IMR-90 (cell line): Measurements from ENCODE around the gene TNS2. TPM values are rescaled to one million over a fixed set of nuclear protein-coding genes. Genes with fewer than 3 reads are reported as not detected.

Experiments
- ATAC-seq: fragments of 200-7000 bp; cut with Tn5 transposase; 2 replicates; pipeline ENCODE4 v1.9.1; 2020; ENCODE audit warnings: low read depth, mild to moderate bottlenecking, moderate library complexity
- BruUV-seq: library from RNA; stranded (reverse); fragments of 400-500 nt; replicated peaks from 2 replicates; lab custom pipeline; 2021; lab: Mats Ljungman, UMichigan
- CTCF ChIA-PET: fragments of 300-600 bp; formaldehyde crosslinking; extraction: SDS; loops from one replicate; lab custom pipeline; 2021; ENCODE audit warnings: antibody characterized with exemption; lab: Yijun Ruan, JAX
- POLR2A ChIA-PET: fragments of 300-600 bp; sonication (Branson Sonifier 250); formaldehyde crosslinking; loops from one replicate; lab custom pipeline; 2022; ENCODE audit warnings: antibody characterized with exemption; ENCODE audit not compliant: unreplicated experiment; lab: Charles Lee
- DNase-seq: peaks from one replicate; pipeline ENCODE4 v3.0.0; 2013
- H2AFZ ChIP-seq: replicated peaks from 2 replicates; pipeline ENCODE3; 2013; ENCODE audit warnings: low read length, mild to moderate bottlenecking; ENCODE audit not compliant: poor library complexity
- H2AK5ac ChIP-seq: 2 replicates; pipeline ENCODE4 v1.6.1; 2013; ENCODE audit warnings: low read depth, low read length, inconsistent platforms
- H2AK9ac ChIP-seq: replicated peaks from 2 replicates; pipeline ENCODE3; 2013; ENCODE audit warnings: mild to moderate bottlenecking, low read depth, low read length, moderate library complexity; ENCODE audit not compliant: poor library complexity
- H2BK120ac ChIP-seq: 2 replicates; pipeline ENCODE4 v1.6.1; 2013; ENCODE audit warnings: low read depth, low read length, inconsistent platforms
- H2BK15ac ChIP-seq: 3 replicates; pipeline ENCODE4 v1.6.1; 2013; ENCODE audit warnings: low read depth, low read length, inconsistent platforms
- H2BK20ac ChIP-seq: 2 replicates; pipeline ENCODE4 v1.6.1; 2013; ENCODE audit warnings: low read depth, mild to moderate bottlenecking, inconsistent platforms, low read length, moderate library complexity
- H2BK5ac ChIP-seq: 2 replicates; pipeline ENCODE4 v1.6.1; 2013; ENCODE audit warnings: mild to moderate bottlenecking, low read depth, low read length, inconsistent platforms; ENCODE audit not compliant: poor library complexity, severe bottlenecking
- H3K14ac ChIP-seq: replicated peaks from 2 replicates; pipeline ENCODE4 v1.6.1; 2013; ENCODE audit warnings: low read depth, low read length, inconsistent platforms
- H3K18ac ChIP-seq: 2 replicates; pipeline ENCODE4 v1.6.1; 2013; ENCODE audit warnings: low read depth, low read length, control low read depth
- H3K23ac ChIP-seq: 2 replicates; pipeline ENCODE4 v1.6.1; 2013; ENCODE audit warnings: low read depth, low read length, inconsistent platforms
- H3K27ac ChIP-seq: 2 replicates; pipeline ENCODE4 v1.5.1; 2013; ENCODE audit warnings: mild to moderate bottlenecking, control low read depth, low read length; ENCODE audit not compliant: insufficient read depth
- H3K27me3 ChIP-seq: 2 replicates; pipeline ENCODE4 v1.6.1; 2013; ENCODE audit warnings: low read length; ENCODE audit not compliant: control insufficient read depth, insufficient read depth
- H3K36me3 ChIP-seq: 2 replicates; pipeline ENCODE4 v1.6.1; 2013; ENCODE audit warnings: low read length, mixed read lengths; ENCODE audit not compliant: control insufficient read depth, insufficient read depth
- H3K4ac ChIP-seq: 2 replicates; pipeline ENCODE4 v1.6.1; 2013; ENCODE audit warnings: low read depth, low read length, inconsistent platforms
- H3K4me1 ChIP-seq: 2 replicates; pipeline ENCODE4 v1.6.1; 2013; ENCODE audit warnings: low read length, mixed read lengths; ENCODE audit not compliant: control insufficient read depth, insufficient read depth
- H3K4me2 ChIP-seq: 2 replicates; pipeline ENCODE4 v1.6.1; 2013; ENCODE audit warnings: low read depth, mild to moderate bottlenecking, control low read depth, low read length, moderate library complexity
- H3K4me3 ChIP-seq: 2 replicates; pipeline ENCODE4 v1.5.1; 2013; ENCODE audit warnings: low read depth, mild to moderate bottlenecking, control low read depth, low read length, moderate library complexity; ENCODE audit not compliant: insufficient read depth
- H3K56ac ChIP-seq: 2 replicates; pipeline ENCODE4 v1.6.1; 2013; ENCODE audit warnings: low read length, inconsistent platforms; ENCODE audit not compliant: insufficient read depth; ENCODE audit errors: extremely low read depth
- H3K79me1 ChIP-seq, 2 experiments: 2 replicates each; pipeline ENCODE4 v1.6.1; 2013; ENCODE audit warnings: low read length in 2 of 2, inconsistent platforms in 1 of 2, low read depth in 1 of 2
- H3K9ac ChIP-seq: 2 replicates; pipeline ENCODE4 v1.6.1; 2013; ENCODE audit warnings: low read depth, low read length, control low read depth
- H3K9me1 ChIP-seq: 2 replicates; pipeline ENCODE4 v1.6.1; 2013; ENCODE audit warnings: low read length, inconsistent platforms; ENCODE audit not compliant: insufficient read depth
- H3K9me3 ChIP-seq: 2 replicates; pipeline ENCODE4 v1.6.1; 2013; ENCODE audit warnings: low read length; ENCODE audit not compliant: control insufficient read depth, insufficient read depth
- H4K20me1 ChIP-seq: 2 replicates; pipeline ENCODE4 v1.6.1; 2013; ENCODE audit warnings: low read length, inconsistent platforms; ENCODE audit not compliant: insufficient read depth
- H4K5ac ChIP-seq: 2 replicates; pipeline ENCODE4 v1.6.1; 2013; ENCODE audit warnings: mild to moderate bottlenecking, low read depth, low read length, control low read depth
- H4K8ac ChIP-seq, 2 experiments: 2 replicates each; pipeline ENCODE4 v1.6.1; 2013; ENCODE audit warnings: low read depth in 2 of 2, low read length in 2 of 2, control low read depth in 1 of 2, inconsistent platforms in 1 of 2
- H4K91ac ChIP-seq: 2 replicates; pipeline ENCODE4 v1.6.1; 2013; ENCODE audit warnings: low read depth, low read length, inconsistent platforms; ENCODE audit not compliant: insufficient read depth
- CEBPB ChIP-seq: IDR thresholded peaks from 2 replicates; pipeline ENCODE4 v1.6.1; 2012; ENCODE audit warnings: low read depth, low read length, improper control_type of control experiment
- FOS ChIP-seq: fragments of 150-350 bp; IDR thresholded peaks from 2 replicates; pipeline ENCODE4 v1.6.1; 2016; ENCODE audit warnings: low read depth, low read length
- MAFK ChIP-seq: IDR thresholded peaks from 2 replicates; pipeline ENCODE4 v1.6.1; 2012; ENCODE audit warnings: low read depth, low read length, improper control_type of control experiment
- MAZ ChIP-seq: IDR thresholded peaks from 2 replicates; pipeline ENCODE4 v1.6.1; 2012; ENCODE audit warnings: low read depth, mild to moderate bottlenecking, low read length, improper control_type of control experiment, moderate library complexity, borderline replicate concordance
- MXI1 ChIP-seq: IDR thresholded peaks from 2 replicates; pipeline ENCODE4 v1.6.1; 2012; ENCODE audit warnings: low read depth, mild to moderate bottlenecking, low read length, moderate library complexity, borderline replicate concordance
- NFE2L2 ChIP-seq: fragments of 150-350 bp; IDR thresholded peaks from 2 replicates; pipeline ENCODE4 v1.6.1; 2016; ENCODE audit warnings: low read depth, mild to moderate bottlenecking, low read length
- POLR2A ChIP-seq: IDR thresholded peaks from 2 replicates; pipeline ENCODE4 v1.6.1; 2012; ENCODE audit warnings: mild to moderate bottlenecking, low read depth, low read length
- RAD21 ChIP-seq: IDR thresholded peaks from 2 replicates; pipeline ENCODE4 v1.6.1; 2012; ENCODE audit warnings: low read length, improper control_type of control experiment
- RCOR1 ChIP-seq: IDR thresholded peaks from 2 replicates; pipeline ENCODE4 v1.6.1; 2012; ENCODE audit warnings: mild to moderate bottlenecking, low read length, improper control_type of control experiment; ENCODE audit not compliant: insufficient replicate concordance
- RFX5 ChIP-seq: IDR thresholded peaks from 2 replicates; pipeline ENCODE4 v1.8.0; 2012; ENCODE audit warnings: low read depth, mild to moderate bottlenecking, low read length, moderate library complexity
- SMC3 ChIP-seq: fragments of 150-350 bp; IDR thresholded peaks from 2 replicates; pipeline ENCODE4 v1.6.1; 2016; ENCODE audit warnings: low read depth, mild to moderate bottlenecking, antibody characterized with exemption, low read length, moderate library complexity
- WGBS, 2 experiments: methylation state at CpG; one replicate each; pipeline versions ENCODE4 v1.1.5 to v1.1.7; 2013; ENCODE audit warnings: missing lambda C conversion rate in 2 of 2; ENCODE audit not compliant: insufficient read length in 1 of 2; ENCODE audit errors: extremely low coverage in 2 of 2; 5-methylcytosine and 5-hydroxymethylcytosine counted together
- dilution Hi-C: fragments of 300-500 bp; cut with HindIII; formaldehyde crosslinking; loops from one replicate; pipeline ENCODE4 v1.14.3; 2018; ENCODE audit warnings: low sequenced_read_pairs; ENCODE audit not compliant: unreplicated experiment
- in situ Hi-C: fragments of 300-500 bp; cut with MboI; formaldehyde crosslinking; loops from 3 replicates; pipeline ENCODE4 v1.14.3; 2019; ENCODE audit warnings: low sequenced_read_pairs, inconsistent platforms, mixed read lengths
- intact Hi-C: fragments of 100-400 bp; cut with micrococcal nuclease; formaldehyde crosslinking; loops from 2 replicates; pipeline ENCODE4 v1.10.0; 2022
- polyA plus RNA-seq, 3 experiments: library from polyadenylated mRNA; depleted of rRNA; stranded (reverse); fragments of >200 nt; gene quantifications; 2 replicates each; pipeline ENCODE4 v1.2.3, GENCODE V29; 2012; ENCODE audit warnings: low replicate concordance in 1 of 3
- total RNA-seq: library from RNA; depleted of rRNA; stranded (reverse); fragments of >200 nt; gene quantifications from 2 replicates; pipeline ENCODE4 v1.2.3, GENCODE V29; 2012
- TF ChIP-seq, protein P1 (sequence below): conservative IDR thresholded peaks from 2 replicates; pipeline ENCODE4 v1.5.1; 2012; ENCODE audit warnings: mild to moderate bottlenecking, low read depth, low read length, improper control_type of control experiment

The TNS2 gene
- total and polyA plus RNA-seq, 2 of the 4 experiments (the other 2 are of a cell fraction), result 10.4 to 67.2 TPM

DNA sequence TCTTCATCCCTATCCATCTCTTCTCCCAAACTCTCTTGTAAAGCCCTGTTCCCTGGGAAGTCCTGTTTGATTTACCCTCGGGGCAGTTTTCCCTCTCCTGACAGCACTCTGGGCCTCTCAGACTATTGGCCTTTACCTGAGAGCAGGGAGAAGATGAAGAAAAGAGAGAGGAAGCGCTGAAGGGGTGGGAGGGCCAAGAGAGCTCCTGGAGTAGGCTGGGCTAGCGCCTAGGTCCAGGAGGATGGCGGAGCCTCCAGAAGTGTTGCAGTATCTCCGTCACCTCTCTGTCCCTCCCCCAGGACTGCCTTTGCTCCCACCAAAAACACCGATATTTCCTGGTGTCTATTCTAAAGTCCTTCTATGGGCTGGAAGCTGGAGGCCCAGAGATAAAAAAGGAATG lies 41.9 kb downstream of the TNS2 start:
- Histone ChIP-seq H3K4me3 (no peak overlapping the region), H3K56ac (no peak overlapping the region), H4K5ac (no peak overlapping the region), H3K4me1 (peaks cover 16% of the 10 kb centered on the region), H2AK9ac (no peak overlapping the region), H4K8ac (no peak overlapping the region), H3K9me3 (no peaks in the 10 kb centered on the region), H3K4me2 (no peak overlapping the region), H3K9me1 (peaks cover 25% of the 10 kb centered on the region), H3K23ac (no peak overlapping the region), H3K14ac (no peak overlapping the region), H2BK5ac (no peak overlapping the region), H3K27me3 (no peaks in the 10 kb centered on the region; the same call in 1 of the 2 replicates), H2BK20ac (no peak overlapping the region), H3K36me3 (no peaks in the 10 kb centered on the region), H4K91ac (no peak overlapping the region), H2BK15ac (no peak overlapping the region), H4K20me1 (no peaks in the 10 kb centered on the region), H3K79me1 (peaks cover 0 to 18% of the 10 kb centered on the region in 2 experiments; a peak in 2 of 4 replicates), H2BK120ac (no peak overlapping the region), H2AFZ (no peak overlapping the region), H3K18ac (no peak overlapping the region), H2AK5ac (peak overlapping the region; percentile 51; the same call in 1 of the 2 replicates), H3K27ac (no peak overlapping the region), H3K4ac (no peak overlapping the region; the same call in 1 of the 2 replicates), H3K9ac (no peak overlapping the region)
- no CpG with 5 or more reads among the region's 6 CpGs for WGBS, 2 experiments
- intact Hi-C loops (no loop called here), dilution Hi-C loops (no loop called here), in situ Hi-C loops (no loop called here)
- TF ChIP-seq RAD21 (no peak), CEBPB (no peak), RFX5 (no peak), MXI1 (no peak), MAFK (no peak), FOS (no peak), NFE2L2 (no peak), RCOR1 (no peak), POLR2A (no peak), SMC3 (no peak), MAZ (no peak)
- TF ChIP-seq, protein P1, sequence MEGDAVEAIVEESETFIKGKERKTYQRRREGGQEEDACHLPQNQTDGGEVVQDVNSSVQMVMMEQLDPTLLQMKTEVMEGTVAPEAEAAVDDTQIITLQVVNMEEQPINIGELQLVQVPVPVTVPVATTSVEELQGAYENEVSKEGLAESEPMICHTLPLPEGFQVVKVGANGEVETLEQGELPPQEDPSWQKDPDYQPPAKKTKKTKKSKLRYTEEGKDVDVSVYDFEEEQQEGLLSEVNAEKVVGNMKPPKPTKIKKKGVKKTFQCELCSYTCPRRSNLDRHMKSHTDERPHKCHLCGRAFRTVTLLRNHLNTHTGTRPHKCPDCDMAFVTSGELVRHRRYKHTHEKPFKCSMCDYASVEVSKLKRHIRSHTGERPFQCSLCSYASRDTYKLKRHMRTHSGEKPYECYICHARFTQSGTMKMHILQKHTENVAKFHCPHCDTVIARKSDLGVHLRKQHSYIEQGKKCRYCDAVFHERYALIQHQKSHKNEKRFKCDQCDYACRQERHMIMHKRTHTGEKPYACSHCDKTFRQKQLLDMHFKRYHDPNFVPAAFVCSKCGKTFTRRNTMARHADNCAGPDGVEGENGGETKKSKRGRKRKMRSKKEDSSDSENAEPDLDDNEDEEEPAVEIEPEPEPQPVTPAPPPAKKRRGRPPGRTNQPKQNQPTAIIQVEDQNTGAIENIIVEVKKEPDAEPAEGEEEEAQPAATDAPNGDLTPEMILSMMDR, result no peak
- BruUV-seq, result no TSS peak
- POLR2A ChIA-PET, result no interaction called here
- CTCF ChIA-PET, result no interaction called here
- DNase-seq (no peak), ATAC-seq (no peak)
